ENCODE data around the gene SLC2A4RG.
A peak's percentile ranks its signal among the peaks of the same experiment; 100 is the strongest.

SLC2A4RG gene

GRCh38 chr20:63739130-63740069, at the start of gene SLC2A4RG:
Gene SLC2A4RG (plus strand): TSS chr20:63739776. CDS start chr20:63739913, 137 bp downstream.
- peak; percentile 100 for DNase-seq (ENCODE audit: low spot score)

GRCh38 chr20:63690003-63690897, 49.3 kb upstream of the SLC2A4RG start:
- DNase-seq (ENCODE audit: low spot score), result no peak

- DNase-seq (ENCODE audit: low spot score), result no peak
Measured at GRCh38 chr20:63690898-63691710, 48.5 kb upstream of the SLC2A4RG start.

- DNase-seq (ENCODE audit: low spot score), result no peak
Measured at GRCh38 chr20:63691711-63692435, 47.7 kb upstream of the SLC2A4RG start.

GRCh38 chr20:63692436-63693082, 47.0 kb upstream of the SLC2A4RG start:
- DNase-seq (ENCODE audit: low spot score), result peak; percentile 59

GRCh38 chr20:63693083-63693732, 46.4 kb upstream of the SLC2A4RG start:
- DNase-seq (ENCODE audit: low spot score), result no peak

GRCh38 chr20:63693733-63694583, 45.6 kb upstream of the SLC2A4RG start:
- DNase-seq (ENCODE audit: low spot score), result no peak

GRCh38 chr20:63694584-63695423, 44.8 kb upstream of the SLC2A4RG start:
- DNase-seq (ENCODE audit: low spot score), result no peak

- DNase-seq (ENCODE audit: low spot score), result no peak
Measured at GRCh38 chr20:63695424-63696305, 43.9 kb upstream of the SLC2A4RG start.

GRCh38 chr20:63696306-63696627, 43.3 kb upstream of the SLC2A4RG start:
- DNase-seq (ENCODE audit: low spot score), result no peak

GRCh38 chr20:63696628-63697356, 42.8 kb upstream of the SLC2A4RG start, which contains the start of gene TNFRSF6B:
Gene TNFRSF6B (plus strand): TSS chr20:63696652. CDS start chr20:63696768, 116 bp downstream.
- no peak for DNase-seq (ENCODE audit: low spot score)

- no peak for DNase-seq (ENCODE audit: low spot score)
Measured at GRCh38 chr20:63697357-63697867, 42.2 kb upstream of the SLC2A4RG start.

GRCh38 chr20:63697868-63698545, 41.6 kb upstream of the SLC2A4RG start:
- DNase-seq (ENCODE audit: low spot score), result no peak

- peak; percentile 93 for DNase-seq (ENCODE audit: low spot score)
Measured at GRCh38 chr20:63698739-63699465, 40.7 kb upstream of the SLC2A4RG start.

Data from AG20443 (cell line).